Measurements from ENCODE around the gene PIGA.
A peak's percentile ranks its signal among the peaks of the same experiment; 100 is the strongest.

PIGA gene

DNA sequence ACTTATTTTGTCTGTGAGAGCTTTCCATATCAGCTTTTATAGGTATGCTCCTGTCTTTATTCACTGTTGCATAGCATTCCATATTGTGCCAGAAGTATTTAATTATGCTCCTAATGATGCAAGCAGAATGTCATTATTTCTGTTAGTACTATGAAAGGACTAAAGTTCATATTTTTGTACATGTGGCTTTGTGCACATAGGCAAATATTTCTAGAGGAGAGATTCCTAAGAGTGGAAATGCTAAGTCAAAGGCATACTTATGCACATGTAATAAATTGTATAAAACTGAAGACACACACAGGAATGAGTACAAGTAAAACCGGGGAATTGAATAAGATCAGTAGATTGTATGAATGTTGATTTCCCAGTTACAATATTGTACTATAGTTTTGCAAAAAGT is 63.6 kb downstream of the PIGA start:
- Histone ChIP-seq H4K20me1 (ENCODE audit: low read depth, low read length) (no peaks in the 10 kb centered on the region), H3K9me3 (ENCODE audit: insufficient read depth, low read length) (no peaks in the 10 kb centered on the region), H3K79me2 (ENCODE audit: insufficient read depth, low read length) (no peaks in the 10 kb centered on the region), H3K4me3 (ENCODE audit: insufficient read depth, low read length, poor library complexity, severe bottlenecking) (no peak overlapping the region), H3K9me2 (replicated peaks; ENCODE audit: insufficient read depth, low read length) (no peaks in the 10 kb centered on the region), H3K9ac (ENCODE audit: low read length) (no peak overlapping the region), H3K36me3 (ENCODE audit: low read length) (no peaks in the 10 kb centered on the region), H3K4me2 (ENCODE audit: low read depth, low read length, poor library complexity, severe bottlenecking) (no peak overlapping the region), H3F3A (ENCODE audit: insufficient read depth) (no peaks in the 10 kb centered on the region), H3K27me3 (ENCODE audit: low read length) (no peaks in the 10 kb centered on the region), H2AFZ (ENCODE audit: low read depth, low read length, severe bottlenecking) (no peak overlapping the region), H3K27ac (ENCODE audit: low read depth, low read length) (no peak overlapping the region)
- TF ChIP-seq EZH2phosphoT487 (conservative IDR thresholded peaks at IDR 0.05; ENCODE audit: low read length): no peak
- TF ChIP-seq, protein P1, sequence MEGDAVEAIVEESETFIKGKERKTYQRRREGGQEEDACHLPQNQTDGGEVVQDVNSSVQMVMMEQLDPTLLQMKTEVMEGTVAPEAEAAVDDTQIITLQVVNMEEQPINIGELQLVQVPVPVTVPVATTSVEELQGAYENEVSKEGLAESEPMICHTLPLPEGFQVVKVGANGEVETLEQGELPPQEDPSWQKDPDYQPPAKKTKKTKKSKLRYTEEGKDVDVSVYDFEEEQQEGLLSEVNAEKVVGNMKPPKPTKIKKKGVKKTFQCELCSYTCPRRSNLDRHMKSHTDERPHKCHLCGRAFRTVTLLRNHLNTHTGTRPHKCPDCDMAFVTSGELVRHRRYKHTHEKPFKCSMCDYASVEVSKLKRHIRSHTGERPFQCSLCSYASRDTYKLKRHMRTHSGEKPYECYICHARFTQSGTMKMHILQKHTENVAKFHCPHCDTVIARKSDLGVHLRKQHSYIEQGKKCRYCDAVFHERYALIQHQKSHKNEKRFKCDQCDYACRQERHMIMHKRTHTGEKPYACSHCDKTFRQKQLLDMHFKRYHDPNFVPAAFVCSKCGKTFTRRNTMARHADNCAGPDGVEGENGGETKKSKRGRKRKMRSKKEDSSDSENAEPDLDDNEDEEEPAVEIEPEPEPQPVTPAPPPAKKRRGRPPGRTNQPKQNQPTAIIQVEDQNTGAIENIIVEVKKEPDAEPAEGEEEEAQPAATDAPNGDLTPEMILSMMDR (IDR thresholded peaks at IDR 0.05; ENCODE audit: insufficient read depth, low read length, poor library complexity, severe bottlenecking): no peak

DNA sequence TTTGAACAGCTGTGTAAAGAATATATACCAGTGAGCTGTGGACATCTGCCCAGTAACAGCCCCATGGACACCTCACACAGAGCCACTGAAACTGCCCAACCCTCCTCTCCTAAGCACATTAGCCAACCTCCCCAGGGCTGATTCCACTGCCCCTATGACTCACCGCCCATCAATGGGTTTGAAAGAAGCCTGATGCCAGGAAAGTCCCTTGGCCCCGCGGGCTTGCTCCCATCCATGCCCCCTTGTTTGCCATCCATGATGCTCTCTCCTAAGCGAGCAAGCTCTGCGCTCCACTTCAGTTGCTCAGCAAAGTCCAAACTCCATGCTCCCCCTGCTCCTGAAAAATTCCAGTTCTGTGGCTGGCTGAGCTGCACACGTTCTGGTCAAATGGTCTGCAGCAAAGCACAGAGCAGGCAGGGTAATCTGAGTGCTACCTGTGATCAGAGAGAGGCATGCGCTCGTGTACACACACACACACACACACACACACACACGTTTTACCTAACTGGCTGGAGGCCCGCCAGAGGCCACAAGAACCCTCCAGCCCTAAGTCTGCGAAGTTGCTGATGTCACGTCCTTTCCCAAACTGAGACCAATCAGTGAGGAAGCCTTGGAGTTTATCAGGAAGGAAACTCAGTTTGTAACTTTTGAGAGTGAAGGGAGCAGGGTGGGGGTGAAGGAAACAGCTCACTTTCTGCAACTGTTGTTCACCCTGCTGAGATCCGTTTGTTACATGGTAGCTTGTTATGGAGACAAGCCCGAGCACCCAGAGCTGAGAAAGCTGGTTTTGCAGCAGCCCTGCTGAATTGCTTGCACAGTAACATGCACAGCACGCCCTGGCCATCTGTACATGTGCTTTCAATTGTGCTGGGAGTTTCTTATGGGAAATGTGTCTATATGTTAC is 65.5 kb downstream of the PIGA start, which contains the start of gene ASB9:
ASB9 (minus strand) TSS at position 466 of the 904 bp plus-strand sequence; CDS start at position 257, 209 bp downstream.
- H3K4me2 ChIP-seq (ENCODE audit: low read depth, low read length, poor library complexity, severe bottlenecking): no peak within 1 kb of the TSS
- H3K9me3 ChIP-seq (ENCODE audit: insufficient read depth, low read length): no peaks in the 10 kb centered on the region
- TF ChIP-seq EZH2phosphoT487 (conservative IDR thresholded peaks at IDR 0.05; ENCODE audit: low read length): no peak
- TF ChIP-seq, protein P1 (IDR thresholded peaks at IDR 0.05; ENCODE audit: insufficient read depth, low read length, poor library complexity, severe bottlenecking): no peak
- H2AFZ ChIP-seq (ENCODE audit: low read depth, low read length, severe bottlenecking): peak within 1 kb of the TSS; percentile 7
- no peaks in the 10 kb centered on the region for H3K36me3 ChIP-seq (ENCODE audit: low read length)
- no peak within 1 kb of the TSS for H3K9ac ChIP-seq (ENCODE audit: low read length)
- no peak within 1 kb of the TSS for H3K4me3 ChIP-seq (ENCODE audit: insufficient read depth, low read length, poor library complexity, severe bottlenecking)
- H3K27ac ChIP-seq (ENCODE audit: low read depth, low read length): no peak within 1 kb of the TSS
- H3K9me2 ChIP-seq (replicated peaks; ENCODE audit: insufficient read depth, low read length): no peaks in the 10 kb centered on the region
- H3F3A ChIP-seq (ENCODE audit: insufficient read depth): no peaks in the 10 kb centered on the region
- no peaks in the 10 kb centered on the region for H3K27me3 ChIP-seq (ENCODE audit: low read length)
- H3K79me2 ChIP-seq (ENCODE audit: insufficient read depth, low read length): no peaks in the 10 kb centered on the region
- no peaks in the 10 kb centered on the region for H4K20me1 ChIP-seq (ENCODE audit: low read depth, low read length)
